ENCODE measurements around the gene GIGYF2.

DNA sequence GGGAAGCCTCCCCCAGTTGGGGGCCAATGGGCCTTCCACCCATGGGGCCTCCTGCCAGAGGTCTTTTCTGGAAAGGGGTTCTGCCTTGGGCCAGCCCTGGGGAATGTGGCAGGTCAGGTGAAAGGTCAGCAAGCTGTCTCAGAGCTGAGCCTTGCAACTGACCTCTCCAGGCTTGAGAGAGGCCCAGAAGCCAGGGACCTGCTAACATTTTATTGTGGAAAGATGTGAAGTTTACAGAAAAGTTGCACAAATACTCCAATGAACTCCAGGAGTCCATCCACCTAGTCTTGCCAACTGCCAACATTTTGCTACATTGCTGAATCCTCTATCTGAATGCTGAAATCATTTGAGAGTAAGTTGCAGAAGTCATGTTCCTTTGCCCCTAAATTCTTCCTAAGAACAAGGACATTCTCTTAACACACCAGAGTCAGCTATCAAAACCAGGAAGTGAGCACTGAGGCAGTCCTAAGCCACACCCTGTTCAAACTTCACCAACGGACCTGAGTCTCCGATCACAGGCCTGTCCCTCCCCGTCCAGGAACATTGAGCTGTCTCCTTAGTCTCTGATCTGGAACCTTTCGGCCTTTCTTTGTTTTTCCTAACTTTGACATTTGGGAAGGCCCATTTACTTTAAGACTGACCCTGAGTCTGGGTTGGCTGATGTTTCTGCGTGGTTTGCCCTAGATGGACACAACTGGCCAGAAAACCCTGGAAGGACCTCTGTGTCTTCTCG lies 176.9 kb downstream of the GIGYF2 start:
- TF ChIP-seq CTCF (IDR thresholded peaks at IDR 0.05; ENCODE audit: poor library complexity), result no peak
- TF ChIP-seq EZH2 (IDR thresholded peaks at IDR 0.05; ENCODE audit: borderline replicate concordance), result no peak

All from hepatocyte (in vitro differentiated cells).